ENCODE measurements around the gene ZNF841.
"Not testable (repeated sequence)": the region's sequence is repeated elsewhere in the genome, so short reads cannot be mapped to it uniquely, and the experiment has no call there.

ZNF841 gene

GRCh38 chr19:52086481-52086880, 9.1 kb downstream of the ZNF841 start:
- Mint-ChIP-seq H3K27me3 (ENCODE audit: low read depth, poor library complexity) (peaks cover 4% of the 10 kb centered on the region), H3K4me1 (no peaks in the 10 kb centered on the region), H3K36me3 (ENCODE audit: low read depth) (peaks cover 100% of the 10 kb centered on the region), H3K4me3 (no peak overlapping the region), H3K27ac (no peak overlapping the region), H3K9me3 (peaks cover 96% of the 10 kb centered on the region)
- TF ChIP-seq CTCF (IDR thresholded peaks at IDR 0.05), result no peak
- no peak for DNase-seq

GRCh38 chr19:52070496-52070895, 25.1 kb downstream of the ZNF841 start:
- no peaks in the 10 kb centered on the region for H3K27me3 Mint-ChIP-seq (ENCODE audit: low read depth, poor library complexity)
- H3K4me1 Mint-ChIP-seq, result no peaks in the 10 kb centered on the region
- no peak for DNase-seq
- TF ChIP-seq CTCF (IDR thresholded peaks at IDR 0.05), result no peak
- H3K4me3 Mint-ChIP-seq, result no peak overlapping the region
- H3K9me3 Mint-ChIP-seq, result peaks cover 100% of the 10 kb centered on the region
- no peak overlapping the region for H3K27ac Mint-ChIP-seq
- H3K36me3 Mint-ChIP-seq (ENCODE audit: low read depth), result peaks cover 100% of the 10 kb centered on the region

- DNase-seq, result no peak
- no peaks in the 10 kb centered on the region for H3K4me1 Mint-ChIP-seq
- H3K9me3 Mint-ChIP-seq, result peaks cover 100% of the 10 kb centered on the region
- no peak overlapping the region for H3K27ac Mint-ChIP-seq
- TF ChIP-seq CTCF (IDR thresholded peaks at IDR 0.05), result no peak
- H3K4me3 Mint-ChIP-seq, result no peak overlapping the region
- H3K27me3 Mint-ChIP-seq (ENCODE audit: low read depth, poor library complexity), result no peaks in the 10 kb centered on the region
- peaks cover 100% of the 10 kb centered on the region for H3K36me3 Mint-ChIP-seq (ENCODE audit: low read depth)
Observed at GRCh38 chr19:52069653-52070052, 25.9 kb downstream of the ZNF841 start.

- H3K27ac Mint-ChIP-seq, result no peak overlapping the region
- H3K27me3 Mint-ChIP-seq (ENCODE audit: low read depth, poor library complexity), result no peaks in the 10 kb centered on the region
- no peak overlapping the region for H3K4me3 Mint-ChIP-seq
- H3K36me3 Mint-ChIP-seq (ENCODE audit: low read depth), result peaks cover 100% of the 10 kb centered on the region
- H3K4me1 Mint-ChIP-seq, result no peaks in the 10 kb centered on the region
- no peak for DNase-seq
- TF ChIP-seq CTCF (IDR thresholded peaks at IDR 0.05), result no peak
- peaks cover 98% of the 10 kb centered on the region for H3K9me3 Mint-ChIP-seq
Observed at GRCh38 chr19:52066258-52066863, 29.2 kb downstream of the ZNF841 start.

- H3K27me3 Mint-ChIP-seq (ENCODE audit: low read depth, poor library complexity), result peaks cover 5% of the 10 kb centered on the region
- peaks cover 98% of the 10 kb centered on the region for H3K9me3 Mint-ChIP-seq
- no peaks in the 10 kb centered on the region for H3K4me1 Mint-ChIP-seq
- H3K27ac Mint-ChIP-seq, result no peak overlapping the region
- TF ChIP-seq CTCF (IDR thresholded peaks at IDR 0.05), result no peak
- peaks cover 100% of the 10 kb centered on the region for H3K36me3 Mint-ChIP-seq (ENCODE audit: low read depth)
- DNase-seq, result no peak
- H3K4me3 Mint-ChIP-seq, result no peak overlapping the region
Observed at GRCh38 chr19:52065399-52065798, 30.2 kb downstream of the ZNF841 start.

GRCh38 chr19:52056480-52056879, 39.1 kb downstream of the ZNF841 start:
- H3K4me3 Mint-ChIP-seq; H3K4me1 Mint-ChIP-seq; DNase-seq; H3K27ac Mint-ChIP-seq; H3K27me3 Mint-ChIP-seq (ENCODE audit: low read depth, poor library complexity): not testable (repeated sequence)
- Mint-ChIP-seq H3K9me3 (peaks cover 98% of the 10 kb centered on the region), H3K36me3 (ENCODE audit: low read depth) (peaks cover 88% of the 10 kb centered on the region)

- peaks cover 98% of the 10 kb centered on the region for H3K9me3 Mint-ChIP-seq
- DNase-seq; H3K4me3 Mint-ChIP-seq; H3K27me3 Mint-ChIP-seq (ENCODE audit: low read depth, poor library complexity); H3K27ac Mint-ChIP-seq: not testable (repeated sequence)
- peaks cover 15% of the 10 kb centered on the region for H3K4me1 Mint-ChIP-seq
- H3K36me3 Mint-ChIP-seq (ENCODE audit: low read depth), result peaks cover 88% of the 10 kb centered on the region
Observed at GRCh38 chr19:52051736-52052135, 43.8 kb downstream of the ZNF841 start.

Measured in nephron progenitor cell (in vitro differentiated cells).